T-helper 1 cell treated with Interleukin-12 subunit alpha and Interleukin-12 subunit beta and Interleukin-4 antibody, amounts not matched to agents 30 ng/mL and 1 ng/mL, for 36 hours (primary cell): ENCODE measurements around the gene BRAT1. TPM values are rescaled to one million over a fixed set of nuclear protein-coding genes. Genes with fewer than 3 reads are reported as not detected.

Source experiments
- intact Hi-C: fragments of 100-400 bp; cut with micrococcal nuclease; formaldehyde crosslinking; loops from one replicate; pipeline ENCODE4 v1.15.1; 2024
- total RNA-seq: library from RNA; stranded (reverse); gene quantifications from 2 replicates; pipeline ENCODE4 v1.2.3, GENCODE V29; 2022

BRAT1 gene
- total RNA-seq, 1 donor from 2014 or later = 36.4 TPM

GRCh38 chr7:2585446-2585845 lies 30.1 kb upstream of the BRAT1 start:
- intact Hi-C loops = no loop called here

- intact Hi-C loops = no loop called here
Observed at GRCh38 chr7:2583798-2584580, 28.7 kb upstream of the BRAT1 start.

- intact Hi-C loops = no loop called here
Observed at GRCh38 chr7:2582006-2582735, 26.8 kb upstream of the BRAT1 start.

- intact Hi-C loops = no loop called here
Observed at GRCh38 chr7:2580636-2581035, 25.3 kb upstream of the BRAT1 start.

- intact Hi-C loops = no loop called here
Observed at GRCh38 chr7:2577914-2578680, 22.8 kb upstream of the BRAT1 start.

- intact Hi-C loops = no loop called here
Observed at GRCh38 chr7:2576742-2577491, 21.6 kb upstream of the BRAT1 start.

- intact Hi-C loops = no loop called here
Observed at GRCh38 chr7:2575733-2576340, 20.5 kb upstream of the BRAT1 start.

GRCh38 chr7:2575046-2575732 lies 19.9 kb upstream of the BRAT1 start:
- intact Hi-C loops = no loop called here

- intact Hi-C loops = no loop called here
Observed at GRCh38 chr7:2573761-2574160, 18.4 kb upstream of the BRAT1 start.

GRCh38 chr7:2572101-2572842 lies 16.9 kb upstream of the BRAT1 start:
- intact Hi-C loops = no loop called here

- intact Hi-C loops = no loop called here
Observed at GRCh38 chr7:2571409-2571808, 16.1 kb upstream of the BRAT1 start.

- intact Hi-C loops = no loop called here
Observed at GRCh38 chr7:2570021-2570420, 14.7 kb upstream of the BRAT1 start.

- intact Hi-C loops = no loop called here
Observed at GRCh38 chr7:2569421-2569820, 14.1 kb upstream of the BRAT1 start.

GRCh38 chr7:2568521-2569223 lies 13.3 kb upstream of the BRAT1 start:
- intact Hi-C loops = no loop called here

- intact Hi-C loops = no loop called here
Observed at GRCh38 chr7:2567679-2568278, 12.5 kb upstream of the BRAT1 start.

GRCh38 chr7:2566890-2567678 lies 11.8 kb upstream of the BRAT1 start:
- intact Hi-C loops = no loop called here

- intact Hi-C loops = no loop called here
Observed at GRCh38 chr7:2566348-2566889, 11.1 kb upstream of the BRAT1 start.
